ENCODE results near the gene NTS. TPM values are rescaled to one million over a fixed set of nuclear protein-coding genes. Genes with fewer than 3 reads are reported as not detected.

The NTS gene
- total RNA-seq (1 to 10 TPM in 1 of 2 donors, under 1 TPM in 1; 0.08 to 4.2 TPM), polyA plus RNA-seq (under 1 TPM; 0.09 to 0.25 TPM)

DNA sequence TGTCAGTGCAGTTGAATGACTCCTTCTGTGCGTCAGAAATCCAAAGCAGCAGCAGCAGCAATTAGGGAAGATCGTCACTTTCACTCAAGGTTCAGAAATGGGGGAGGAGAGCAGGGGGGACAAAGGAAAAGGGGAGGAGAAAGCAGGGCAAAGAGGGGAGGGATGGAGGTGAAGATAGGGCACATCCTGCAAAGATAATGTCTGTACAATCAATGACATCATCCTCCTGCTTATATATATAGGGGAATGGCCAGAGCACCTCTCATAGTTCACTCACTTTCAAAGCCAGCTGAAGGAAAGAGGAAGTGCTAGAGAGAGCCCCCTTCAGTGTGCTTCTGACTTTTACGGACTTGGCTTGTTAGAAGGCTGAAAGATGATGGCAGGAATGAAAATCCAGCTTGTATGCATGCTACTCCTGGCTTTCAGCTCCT lies at the start of gene NTS:
TSS of gene NTS (plus strand) at position 265 of the 431 bp plus-strand sequence. CDS start at position 374, 109 bp downstream.
- Histone ChIP-seq H3K27ac (ENCODE audit: low read depth in 1 of 2, low read length in 2 of 2) (no peak within 1 kb of the TSS), H3K4me1 (ENCODE audit: control insufficient read depth in 4 of 4, insufficient read depth in 4 of 4, low read length in 3 of 4) (no peaks in the 10 kb centered on the region), H3K4me3 (ENCODE audit: low read depth in 1 of 3, low read length in 3 of 3) (no peak within 1 kb of the TSS), H3K9me3 (ENCODE audit: control insufficient read depth in 4 of 4, low read length in 3 of 4) (no peaks in the 10 kb centered on the region), H3K27me3 (ENCODE audit: control insufficient read depth in 4 of 4, insufficient read depth in 4 of 4, low read length in 3 of 4) (no peaks in the 10 kb centered on the region), H3K9ac (ENCODE audit: low read depth in 1 of 2, low read length in 2 of 2) (no peak within 1 kb of the TSS), H3K36me3 (ENCODE audit: control insufficient read depth in 4 of 4, insufficient read depth in 3 of 4, low read depth in 1 of 4, low read length in 3 of 4) (no peaks in the 10 kb centered on the region)
- no peak for TF ChIP-seq ZBTB33 (IDR thresholded peaks at IDR 0.05)
- no peak for TF ChIP-seq EGR1 (IDR thresholded peaks at IDR 0.05; ENCODE audit: low read depth in 2 of 2)
- no peak for TF ChIP-seq TAF1 (conservative IDR thresholded peaks at IDR 0.05)
- no peak for TF ChIP-seq RAD21 (IDR thresholded peaks at IDR 0.05)
- no peak for TF ChIP-seq RXRA (IDR thresholded peaks at IDR 0.05)
- no peak for TF ChIP-seq YY1 (IDR thresholded peaks at IDR 0.05)
- TF ChIP-seq, protein P1, sequence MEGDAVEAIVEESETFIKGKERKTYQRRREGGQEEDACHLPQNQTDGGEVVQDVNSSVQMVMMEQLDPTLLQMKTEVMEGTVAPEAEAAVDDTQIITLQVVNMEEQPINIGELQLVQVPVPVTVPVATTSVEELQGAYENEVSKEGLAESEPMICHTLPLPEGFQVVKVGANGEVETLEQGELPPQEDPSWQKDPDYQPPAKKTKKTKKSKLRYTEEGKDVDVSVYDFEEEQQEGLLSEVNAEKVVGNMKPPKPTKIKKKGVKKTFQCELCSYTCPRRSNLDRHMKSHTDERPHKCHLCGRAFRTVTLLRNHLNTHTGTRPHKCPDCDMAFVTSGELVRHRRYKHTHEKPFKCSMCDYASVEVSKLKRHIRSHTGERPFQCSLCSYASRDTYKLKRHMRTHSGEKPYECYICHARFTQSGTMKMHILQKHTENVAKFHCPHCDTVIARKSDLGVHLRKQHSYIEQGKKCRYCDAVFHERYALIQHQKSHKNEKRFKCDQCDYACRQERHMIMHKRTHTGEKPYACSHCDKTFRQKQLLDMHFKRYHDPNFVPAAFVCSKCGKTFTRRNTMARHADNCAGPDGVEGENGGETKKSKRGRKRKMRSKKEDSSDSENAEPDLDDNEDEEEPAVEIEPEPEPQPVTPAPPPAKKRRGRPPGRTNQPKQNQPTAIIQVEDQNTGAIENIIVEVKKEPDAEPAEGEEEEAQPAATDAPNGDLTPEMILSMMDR (IDR thresholded peaks at IDR 0.05; ENCODE audit: low read depth, low read length, missing input control), result no peak
- TF ChIP-seq, protein P2, sequence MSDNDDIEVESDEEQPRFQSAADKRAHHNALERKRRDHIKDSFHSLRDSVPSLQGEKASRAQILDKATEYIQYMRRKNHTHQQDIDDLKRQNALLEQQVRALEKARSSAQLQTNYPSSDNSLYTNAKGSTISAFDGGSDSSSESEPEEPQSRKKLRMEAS (IDR thresholded peaks at IDR 0.05), result no peak
- TF ChIP-seq REST (IDR thresholded peaks at IDR 0.05), result no peak
- TF ChIP-seq HNF4G (IDR thresholded peaks at IDR 0.05), result no peak
- no peak for TF ChIP-seq SP1 (IDR thresholded peaks at IDR 0.05)
- no peak for TF ChIP-seq JUND (IDR thresholded peaks at IDR 0.05)
- DNase-seq (ENCODE audit: low spot score), result no peak
- 9% methylated on average over 3 of the region's 3 CpGs for WGBS

- no peak overlapping the region for H3K9ac ChIP-seq (ENCODE audit: low read depth in 1 of 2, low read length in 2 of 2)
Observed at GRCh38 chr12:85825746-85826145, 48.3 kb upstream of the NTS start.

More at GRCh38 chr12:85825746-85826145, 48.3 kb upstream of the NTS start:
- H3K4me1 ChIP-seq (ENCODE audit: control insufficient read depth in 4 of 4, insufficient read depth in 4 of 4, low read length in 3 of 4), result peaks cover 0 to 6% (median 3%) of the 10 kb centered on the region in 4 donors
- TF ChIP-seq HNF4G (IDR thresholded peaks at IDR 0.05), result no peak
- TF ChIP-seq EGR1 (IDR thresholded peaks at IDR 0.05; ENCODE audit: low read depth in 2 of 2), result no peak
- H3K27me3 ChIP-seq (ENCODE audit: control insufficient read depth in 4 of 4, insufficient read depth in 4 of 4, low read length in 3 of 4), result peaks cover 0 to 5% (median 0%) of the 10 kb centered on the region in 4 donors
- H3K9me3 ChIP-seq (ENCODE audit: control insufficient read depth in 4 of 4, low read length in 3 of 4), result no peaks in the 10 kb centered on the region
- DNase-seq (ENCODE audit: low spot score), result no peak
- no peak overlapping the region for H3K4me3 ChIP-seq (ENCODE audit: low read depth in 1 of 3, low read length in 3 of 3)
- no peaks in the 10 kb centered on the region for H3K36me3 ChIP-seq (ENCODE audit: control insufficient read depth in 4 of 4, insufficient read depth in 3 of 4, low read depth in 1 of 4, low read length in 3 of 4)
- H3K27ac ChIP-seq (ENCODE audit: low read depth in 1 of 2, low read length in 2 of 2), result no peak overlapping the region

Data from liver (tissue), 9 donors.